Bronchial smooth muscle cell (primary cell): ENCODE results near the gene AMY2A. TPM values are rescaled to one million over a fixed set of nuclear protein-coding genes. Genes with fewer than 3 reads are reported as not detected.

Experiments used
- total RNA-seq: library from RNA; depleted of rRNA; stranded (reverse); fragments of >200 nt; gene quantifications from 2 replicates; pipeline ENCODE4 v1.2.1, GENCODE V29; 2014

Gene AMY2A
- total RNA-seq, result 0.09 TPM in 1 of 2 replicates, not detected in the other

GRCh38 chr1:103616994-103617477, at the start of gene AMY2A:
TSS of gene AMY2A (plus strand) at chr1:103617427. CDS start at chr1:103617441, 14 bp downstream.

GRCh38 chr1:103571289-103571688, 45.9 kb upstream of the AMY2A start, which contains the start of gene AMY2B:
TSS of gene AMY2B (plus strand) at chr1:103571589. CDS start at chr1:103571603, 14 bp downstream.

GRCh38 chr1:103655460-103655859, 38.2 kb downstream of the AMY2A start, which contains the start of gene AMY1A:
TSS of gene AMY1A (plus strand) at chr1:103655760. CDS start at chr1:103656331, 571 bp downstream.

Other genes with a start within 250 kb of the AMY2A start
- gene RNPC3, start 91.7 kb upstream of the AMY2A start, total RNA-seq, result 2.3 and 4.7 TPM in 2 replicates
- 4.7 and 10.0 TPM in 2 replicates for gene AMY2B, start 45.8 kb upstream of the AMY2A start, total RNA-seq
- not detected in 2 replicates for gene AMY1A, start 38.3 kb downstream of the AMY2A start, total RNA-seq
- gene AMY1B, start 78.8 kb downstream of the AMY2A start, total RNA-seq, result not detected in 2 replicates
- not detected in 2 replicates for gene AMY1C, start 132.5 kb downstream of the AMY2A start, total RNA-seq